GM12878 (cell line): ENCODE results near the gene HINFP. TPM values are rescaled to one million over a fixed set of nuclear protein-coding genes. Genes with fewer than 3 reads are reported as not detected.

ENCODE experiments used
- BMI1 ChIP-seq: fragments of 450-650 bp; IDR thresholded peaks from 2 replicates; pipeline ENCODE4 v1.6.1; 2016; ENCODE audit warnings: mild to moderate bottlenecking, moderate library complexity, borderline replicate concordance
- CBX3 ChIP-seq: fragments of 200-600 bp; sonication (generic); IDR thresholded peaks from 2 replicates; pipeline ENCODE4 v1.6.1; 2016; ENCODE audit warnings: low read depth, borderline replicate concordance
- CHD1 ChIP-seq: IDR thresholded peaks from 2 replicates; pipeline ENCODE4 v1.6.1; 2012; ENCODE audit warnings: low read depth, low read length, improper control_type of control experiment
- E2F8 ChIP-seq: fragments of 450-650 bp; IDR thresholded peaks from 2 replicates; pipeline ENCODE4 v1.6.1; 2018; ENCODE audit warnings: mild to moderate bottlenecking, low read depth, moderate library complexity; ENCODE audit not compliant: partially characterized antibody
- ELK1 ChIP-seq: IDR thresholded peaks from 2 replicates; pipeline ENCODE4 v1.6.1; 2012; ENCODE audit warnings: low read depth, low read length, improper control_type of control experiment
- FOS ChIP-seq: IDR thresholded peaks from 3 replicates; pipeline ENCODE4 v1.6.1; 2011; ENCODE audit warnings: borderline replicate concordance; ENCODE audit not compliant: insufficient read length; ENCODE audit errors: extremely low read depth
- FOXK2 ChIP-seq: fragments of 450-650 bp; IDR thresholded peaks from 2 replicates; pipeline ENCODE4 v1.6.1; 2017; ENCODE audit warnings: mild to moderate bottlenecking, moderate library complexity
- GABPA ChIP-seq: IDR thresholded peaks from 2 replicates; pipeline ENCODE4 v1.6.1; 2014; ENCODE audit warnings: antibody characterized with exemption, low read depth, mild to moderate bottlenecking, inconsistent platforms
- HCFC1 ChIP-seq: fragments of 150-350 bp; IDR thresholded peaks from 2 replicates; pipeline ENCODE4 v1.6.1; 2014; ENCODE audit warnings: low read length
- HDGF ChIP-seq: fragments of 450-650 bp; IDR thresholded peaks from 2 replicates; pipeline ENCODE4 v1.6.1; 2016; ENCODE audit warnings: antibody characterized with exemption
- IKZF1 ChIP-seq: fragments of 450-650 bp; conservative IDR thresholded peaks from 2 replicates; pipeline ENCODE4 v1.6.1; 2017; ENCODE audit warnings: antibody characterized with exemption, mild to moderate bottlenecking
- MLLT1 ChIP-seq: fragments of 450-650 bp; IDR thresholded peaks from 2 replicates; pipeline ENCODE4 v1.6.1; 2016; ENCODE audit warnings: mild to moderate bottlenecking
- MYC ChIP-seq: IDR thresholded peaks from 2 replicates; pipeline ENCODE4 v1.6.1; 2011; ENCODE audit warnings: mild to moderate bottlenecking, low read length, moderate library complexity, inconsistent platforms; ENCODE audit not compliant: insufficient read depth, insufficient replicate concordance, insufficient read length, severe bottlenecking
- NBN ChIP-seq: fragments of 450-650 bp; IDR thresholded peaks from 2 replicates; pipeline ENCODE4 v1.6.1; 2016
- PAX5 ChIP-seq: IDR thresholded peaks from 2 replicates; pipeline ENCODE4 v1.6.1; 2011; ENCODE audit warnings: low read depth, low read length, borderline replicate concordance
- PAX8 ChIP-seq: fragments of 450-650 bp; IDR thresholded peaks from 2 replicates; pipeline ENCODE4 v1.6.1; 2017; ENCODE audit warnings: mild to moderate bottlenecking, moderate library complexity
- PKNOX1 ChIP-seq: fragments of 450-650 bp; IDR thresholded peaks from 2 replicates; pipeline ENCODE4 v1.6.1; 2016; ENCODE audit warnings: mild to moderate bottlenecking
- POLR2A ChIP-seq: IDR thresholded peaks from 2 replicates; pipeline ENCODE4 v1.6.1; 2011; ENCODE audit warnings: low read depth, mild to moderate bottlenecking, low read length
- POLR2AphosphoS2 ChIP-seq: IDR thresholded peaks from 2 replicates; pipeline ENCODE4 v1.6.1; 2011; ENCODE audit warnings: low read depth, mild to moderate bottlenecking, low read length, improper control_type of control experiment, moderate library complexity
- POLR2AphosphoS5 ChIP-seq: IDR thresholded peaks from 2 replicates; pipeline ENCODE4 v1.6.1; 2011; ENCODE audit warnings: mild to moderate bottlenecking, low read length, inconsistent platforms
- RAD21 ChIP-seq: IDR thresholded peaks from 2 replicates; pipeline ENCODE4 v1.6.1; 2011; ENCODE audit warnings: mild to moderate bottlenecking, low read depth, low read length, moderate library complexity; ENCODE audit not compliant: insufficient read depth
- RB1 ChIP-seq: fragments of 450-650 bp; formaldehyde crosslinking; IDR thresholded peaks from 2 replicates; pipeline ENCODE4 v1.6.1; 2017; ENCODE audit warnings: mild to moderate bottlenecking, borderline replicate concordance
- SIX5 ChIP-seq: IDR thresholded peaks from 2 replicates; pipeline ENCODE4 v1.6.1; 2011; ENCODE audit warnings: mild to moderate bottlenecking, low read depth, low read length, moderate library complexity; ENCODE audit not compliant: severe bottlenecking
- TAF1 ChIP-seq: IDR thresholded peaks from 2 replicates; pipeline ENCODE4 v1.6.1; 2011; ENCODE audit warnings: mild to moderate bottlenecking, low read depth, low read length, borderline replicate concordance
- polyA plus RNA-seq, 11 experiments: library from polyadenylated mRNA; depleted of rRNA in 4 of 11; unstranded in 6 of 11; stranded (reverse) in 5 of 11; fragments of >200 nt; fragmentation: Nextera tagmentation in 4 of 11; fragmentation: Illumina TruSeq in 1 of 11; extraction: Ambion mirVana in 4 of 11; extraction: Trizol in 1 of 11; gene quantifications; 1 replicate in 1 of 11; 2 replicates in 10 of 11; pipeline versions ENCODE4 v1.2.1 to v1.2.3, GENCODE V29; 2011 to 2016; ENCODE audit warnings: inconsistent platforms in 2 of 11, missing spikeins in 2 of 11, low read depth in 1 of 11
- total RNA-seq, 4 experiments: library from RNA; depleted of rRNA in 3 of 4; stranded (reverse); fragments of >200 nt in 3 of 4; fragmentation: Illumina TruSeq in 1 of 4; extraction: Trizol in 1 of 4; gene quantifications; 2 replicates each; pipeline versions ENCODE4 v1.2.1 to v1.2.3, GENCODE V29; 2013 to 2021

Gene HINFP
- total and polyA plus RNA-seq, 10 of the 15 experiments (the other 5 are each of a cell fraction or from before 2014, with no cell fraction given): 13.1 to 26.3 (median 18.6) TPM

GRCh38 chr11:119106564-119107537 is 14.5 kb upstream of the HINFP start, which contains the start of gene C2CD2L (continued):
- TF ChIP-seq PAX8: no peak
- peak; percentile 77 for TF ChIP-seq POLR2A
- no peak for TF ChIP-seq MYC
- TF ChIP-seq TAF1: peak; percentile 35; the same call in 1 of the 2 replicates
- TF ChIP-seq CHD1: no peak
- TF ChIP-seq POLR2AphosphoS5: peak; percentile 72
- no peak for TF ChIP-seq FOS
- TF ChIP-seq NBN: peak; percentile 64; the same call in 1 of the 2 replicates
- TF ChIP-seq IKZF1: peak; percentile 58; the same call in 1 of the 2 replicates
- TF ChIP-seq HDGF: peak; percentile 52; the same call in 1 of the 2 replicates
- no peak for TF ChIP-seq SIX5
- no peak for TF ChIP-seq RAD21
- peak; percentile 42; the same call in 1 of the 2 replicates for TF ChIP-seq PAX5
- TF ChIP-seq GABPA: no peak
- TF ChIP-seq BMI1: no peak
- no peak for TF ChIP-seq CBX3
- TF ChIP-seq RB1: peak; percentile 48; the same call in 1 of the 2 replicates
- peak; percentile 66 for TF ChIP-seq ELK1
- no peak; the same call in 1 of the 2 replicates for TF ChIP-seq HCFC1
- peak; percentile 38 for TF ChIP-seq E2F8
- no peak for TF ChIP-seq MLLT1
- TF ChIP-seq POLR2AphosphoS2: no peak
- TF ChIP-seq PKNOX1: no peak; the same call in 1 of the 2 replicates
- no peak for TF ChIP-seq FOXK2
